ENCODE data around the gene PRPSAP2.

- TF ChIP-seq EP300 (IDR thresholded peaks at IDR 0.05; ENCODE audit: borderline replicate concordance in 1 of 2, low read depth in 2 of 2, low read length in 2 of 2) (no peak), KDM1A (IDR thresholded peaks at IDR 0.05; ENCODE audit: borderline replicate concordance, low read length) (no peak), POLR2A (IDR thresholded peaks at IDR 0.05; ENCODE audit: control extremely low read depth in 1 of 2, low read depth in 2 of 2, low read length in 2 of 2) (no peak), JUN (IDR thresholded peaks at IDR 0.05; ENCODE audit: low read depth, low read length) (no peak), CTCF (IDR thresholded peaks at IDR 0.05; ENCODE audit: control extremely low read depth in 1 of 3, insufficient read depth in 1 of 3, low read depth in 1 of 3, low read length in 3 of 3) (peak; percentile 53 to 67 (median 62)), POLR2AphosphoS5 (IDR thresholded peaks at IDR 0.05; ENCODE audit: low read depth, low read length) (no peak), RAD21 (IDR thresholded peaks at IDR 0.05 in 1 of 2, conservative IDR thresholded peaks at IDR 0.05 in 1 of 2; ENCODE audit: low read depth in 2 of 2, low read length in 2 of 2) (peak; percentile 47 to 68), FOSL1 (IDR thresholded peaks at IDR 0.05; ENCODE audit: insufficient read depth, low read depth, low read length) (no peak)
Measured at GRCh38 chr17:18951941-18952842, 94.3 kb downstream of the PRPSAP2 start, which contains the start of gene SLC5A10.

Data from H1 (cell line).